HG03469 (cell line): Measurements from ENCODE around the gene WNT16.
"Not testable (repeated sequence)": the region's sequence is repeated elsewhere in the genome, so short reads cannot be mapped to it uniquely, and the experiment has no call there.

Source experiments
- ATAC-seq: cut with Tn5 transposase; IDR thresholded peaks from one replicate; pipeline ENCODE4 v1.9.1; 2021; ENCODE audit warnings: mild to moderate bottlenecking, moderate library complexity, moderate number of reproducible peaks; ENCODE audit not compliant: unreplicated experiment

Gene WNT16, protein sequence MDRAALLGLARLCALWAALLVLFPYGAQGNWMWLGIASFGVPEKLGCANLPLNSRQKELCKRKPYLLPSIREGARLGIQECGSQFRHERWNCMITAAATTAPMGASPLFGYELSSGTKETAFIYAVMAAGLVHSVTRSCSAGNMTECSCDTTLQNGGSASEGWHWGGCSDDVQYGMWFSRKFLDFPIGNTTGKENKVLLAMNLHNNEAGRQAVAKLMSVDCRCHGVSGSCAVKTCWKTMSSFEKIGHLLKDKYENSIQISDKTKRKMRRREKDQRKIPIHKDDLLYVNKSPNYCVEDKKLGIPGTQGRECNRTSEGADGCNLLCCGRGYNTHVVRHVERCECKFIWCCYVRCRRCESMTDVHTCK

DNA sequence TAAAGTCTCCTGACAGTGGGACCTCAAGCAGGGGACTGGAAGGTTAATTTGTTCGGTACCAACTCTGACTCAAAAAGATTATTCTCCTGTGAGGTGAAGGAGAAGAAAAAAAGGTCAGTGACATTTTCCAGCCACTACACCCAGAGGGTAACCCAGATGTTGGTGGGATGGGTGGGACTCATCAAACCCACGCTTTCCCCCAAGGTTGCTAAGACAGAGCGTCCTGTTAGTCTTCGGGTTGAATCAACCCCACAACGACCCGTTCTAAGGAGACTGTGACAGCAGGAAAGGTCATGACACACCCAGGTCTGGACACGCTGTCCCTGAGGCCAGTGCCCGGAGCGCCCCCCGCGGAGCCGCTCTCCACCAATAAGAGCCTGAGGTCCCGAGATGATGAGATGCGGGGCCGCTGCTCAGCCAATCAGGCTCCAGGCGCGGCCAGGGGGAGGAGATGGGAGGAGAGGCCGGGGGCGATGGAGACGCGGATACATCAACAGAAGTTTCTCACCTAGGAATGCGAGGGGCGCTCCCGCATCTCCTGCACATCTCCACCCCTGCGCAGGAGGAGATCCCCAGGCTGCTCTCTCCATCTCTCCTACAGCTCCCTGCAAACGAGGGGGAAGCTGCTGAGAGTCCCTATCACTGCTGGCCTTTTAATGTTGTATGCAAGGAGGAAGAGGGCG, at the start of gene WNT16:
Gene WNT16 (plus strand): TSS at position 493 of the 683 bp plus-strand sequence. CDS start 293 bp downstream, outside the sequence.
- no peak for ATAC-seq

DNA sequence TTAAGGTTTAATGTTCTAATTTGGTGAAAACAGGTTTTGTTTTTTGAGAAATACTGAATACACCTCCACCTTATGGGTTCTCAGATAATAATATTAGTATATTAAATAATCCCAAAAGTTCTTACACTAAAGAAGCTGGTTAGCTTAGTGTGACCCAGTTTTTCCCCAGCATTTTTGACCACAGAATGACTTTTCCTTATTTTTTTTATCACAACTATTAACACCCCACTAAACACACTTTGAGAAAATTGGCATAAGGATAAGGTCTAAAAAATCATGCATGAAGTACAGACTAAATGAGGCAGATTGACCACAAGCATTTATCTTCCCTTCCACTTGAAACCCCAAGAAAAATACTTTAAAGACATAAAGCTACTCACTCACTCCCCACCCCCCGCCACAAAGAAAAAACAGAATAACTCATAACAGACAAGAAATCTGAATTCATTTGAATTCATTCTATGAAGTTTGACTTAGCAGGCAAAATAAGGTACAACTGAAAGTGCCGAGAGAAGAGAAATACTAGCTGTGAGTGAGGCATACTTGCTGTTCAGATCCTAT, 49.7 kb upstream of the WNT16 start:
- no peak for ATAC-seq

DNA sequence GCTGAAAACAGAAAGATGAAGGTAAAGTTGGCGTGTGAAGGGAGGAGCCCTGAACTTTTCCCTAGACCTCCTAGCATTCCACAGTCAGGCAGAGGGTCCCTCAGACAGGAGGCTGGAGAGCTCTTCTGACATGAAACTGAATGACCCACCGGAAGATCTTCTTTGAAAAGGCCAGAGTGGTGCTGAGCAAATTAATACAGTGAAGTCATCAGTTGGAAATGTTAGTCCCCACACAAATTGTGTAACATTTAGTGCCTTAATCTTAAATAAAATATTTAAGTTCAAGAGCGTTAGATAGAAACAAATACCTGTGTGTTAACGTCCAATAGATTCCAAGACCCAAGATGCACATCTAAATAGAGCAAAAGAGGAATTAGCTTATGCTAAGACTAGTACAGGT, 49.0 kb upstream of the WNT16 start:
- no peak for ATAC-seq

DNA sequence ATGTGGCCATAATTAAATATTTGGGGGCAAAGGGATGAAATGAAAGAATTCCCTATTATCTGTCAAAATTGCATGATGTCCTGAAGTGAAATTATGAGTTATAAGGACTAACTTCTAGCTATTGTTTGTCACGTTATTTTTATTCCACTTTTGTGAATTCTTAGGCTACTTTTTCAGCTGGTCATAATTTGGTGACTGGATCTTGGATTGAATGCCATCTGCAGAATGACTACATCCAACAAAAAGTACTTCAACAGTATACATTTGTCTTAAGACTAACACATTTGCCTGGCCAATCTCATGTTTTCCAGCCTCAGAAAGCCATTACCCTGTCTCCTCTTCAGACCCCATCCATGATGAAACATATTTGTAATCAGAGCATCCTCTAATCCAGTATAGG, 48.1 kb upstream of the WNT16 start:
- ATAC-seq: no peak

DNA sequence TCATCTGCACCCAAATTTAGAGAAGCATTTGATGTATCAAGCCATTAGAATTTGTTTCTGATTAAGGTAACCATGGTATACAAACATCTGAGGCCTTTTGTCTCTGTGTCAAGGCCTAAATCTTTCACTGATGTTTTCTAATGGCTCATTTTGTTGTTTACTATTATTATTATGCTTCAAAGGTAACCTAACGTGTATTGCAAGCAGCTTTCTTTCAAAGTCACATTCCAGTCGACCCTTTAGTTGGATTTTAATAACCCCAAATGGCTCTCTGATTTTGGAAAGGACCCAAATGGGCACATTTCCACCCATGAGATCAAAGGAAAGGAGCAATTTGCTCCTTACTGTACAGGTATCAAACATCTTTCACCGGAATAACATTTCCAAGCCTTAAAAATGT, 46.7 kb upstream of the WNT16 start:
- no peak for ATAC-seq

DNA sequence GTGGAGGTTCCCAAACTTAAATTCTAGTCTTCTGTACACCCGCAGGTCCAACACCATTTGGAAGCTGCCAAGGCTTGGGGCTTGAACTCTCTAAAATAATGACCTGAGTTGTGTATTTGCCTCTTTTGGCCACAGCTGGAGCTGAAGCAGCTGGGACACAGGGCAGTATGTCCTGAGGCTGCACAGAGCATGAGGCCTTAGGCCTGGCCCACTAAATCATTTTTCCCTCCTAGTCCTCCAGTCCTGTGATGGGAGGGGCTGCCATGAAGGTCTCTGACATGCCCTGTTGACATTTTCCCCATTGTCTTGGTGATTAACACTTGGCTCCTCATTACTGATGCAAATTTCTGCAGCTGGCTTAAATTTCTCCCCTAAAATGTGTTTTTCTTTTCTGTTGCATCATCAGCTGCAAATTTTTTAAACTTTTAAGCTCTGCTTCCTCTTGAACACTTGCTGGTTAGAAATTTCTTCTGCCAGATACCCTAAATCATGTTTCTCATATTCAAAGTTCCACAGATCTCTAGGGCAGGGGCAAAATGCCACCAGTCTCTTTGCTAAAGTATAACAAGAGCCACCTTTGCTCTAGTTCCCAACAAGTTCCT, 43.6 kb upstream of the WNT16 start:
- ATAC-seq: no peak

DNA sequence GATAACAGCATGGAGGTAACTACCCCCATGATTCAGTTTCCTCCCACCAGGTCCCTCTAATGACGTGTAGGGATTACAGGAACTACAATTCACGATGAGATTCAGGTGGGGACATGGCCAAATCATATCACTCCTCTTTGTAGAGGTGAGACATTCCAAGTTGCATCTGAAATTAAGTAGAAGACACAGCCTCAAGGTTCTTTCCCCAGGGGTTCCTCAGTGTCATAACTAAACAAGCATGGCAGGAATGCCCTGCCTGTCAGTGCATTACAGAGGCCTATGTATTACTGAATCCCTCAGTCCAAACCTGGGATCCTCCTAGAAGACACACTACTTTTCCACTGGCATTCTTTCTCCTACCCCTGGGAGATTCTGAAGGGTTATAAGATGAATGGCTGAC, 42.6 kb upstream of the WNT16 start:
- no peak for ATAC-seq

DNA sequence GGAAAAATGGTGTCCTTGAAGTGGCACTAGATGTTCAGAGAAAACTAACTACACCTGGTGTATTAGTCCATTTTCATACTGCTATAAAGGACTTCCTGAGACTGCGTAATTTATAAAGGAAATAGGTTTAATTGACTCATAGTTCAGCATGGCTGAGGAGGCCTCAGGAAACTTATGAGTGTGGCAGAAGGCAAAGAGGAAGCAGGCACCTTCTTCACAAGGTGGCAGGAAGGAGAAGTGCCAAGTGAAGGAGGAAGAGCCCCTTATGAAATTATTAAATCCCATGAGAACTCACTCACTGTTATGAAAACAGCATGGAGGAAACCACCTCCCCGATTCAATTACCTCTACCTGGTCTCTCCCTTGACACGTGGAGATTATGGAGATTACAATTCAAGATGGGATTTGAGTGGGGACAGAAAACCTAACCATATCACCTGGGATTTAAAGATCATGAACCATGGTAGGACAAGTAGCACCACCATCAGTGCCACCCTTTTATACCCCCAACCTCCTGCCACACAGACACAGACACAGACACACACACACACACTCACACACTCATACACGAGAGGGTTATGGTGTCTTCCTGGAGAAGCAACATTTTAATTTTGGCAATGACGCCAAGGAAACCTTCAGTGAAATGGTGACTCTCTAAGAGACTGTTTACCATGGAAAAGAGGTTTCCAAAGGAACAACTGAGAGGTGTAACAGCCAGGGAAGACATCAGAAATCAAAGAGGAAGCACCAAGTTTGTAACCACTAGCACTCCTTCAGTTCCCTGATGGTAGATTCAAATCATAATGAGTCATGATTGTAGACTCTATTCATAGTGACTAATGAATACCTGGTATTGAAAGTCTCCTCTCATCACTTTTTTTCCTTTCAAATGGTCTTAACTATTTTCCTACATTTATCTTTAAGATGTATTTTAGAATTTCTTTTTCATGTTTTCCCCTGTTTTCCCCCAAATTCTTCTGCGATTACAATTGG, 41.8 kb upstream of the WNT16 start:
- ATAC-seq: no peak

DNA sequence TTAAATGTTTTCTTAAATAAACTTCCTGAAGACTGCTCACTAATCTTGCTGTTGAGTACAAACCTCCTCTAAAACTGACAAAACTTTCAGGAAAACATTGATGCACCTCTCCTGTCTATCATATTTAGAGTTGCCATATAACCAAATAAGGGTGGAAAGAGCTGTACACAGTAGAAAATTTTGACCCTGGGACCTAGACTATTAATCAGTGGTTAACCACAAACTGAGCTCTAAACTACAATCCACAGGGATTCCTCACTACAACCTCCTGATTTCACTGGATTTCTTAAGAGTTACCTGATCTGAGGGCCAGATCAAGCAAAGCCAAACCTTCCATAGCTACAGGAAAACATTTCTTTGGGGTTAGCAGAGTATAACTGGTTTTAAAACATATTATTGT, 39.9 kb upstream of the WNT16 start:
- ATAC-seq: no peak

DNA sequence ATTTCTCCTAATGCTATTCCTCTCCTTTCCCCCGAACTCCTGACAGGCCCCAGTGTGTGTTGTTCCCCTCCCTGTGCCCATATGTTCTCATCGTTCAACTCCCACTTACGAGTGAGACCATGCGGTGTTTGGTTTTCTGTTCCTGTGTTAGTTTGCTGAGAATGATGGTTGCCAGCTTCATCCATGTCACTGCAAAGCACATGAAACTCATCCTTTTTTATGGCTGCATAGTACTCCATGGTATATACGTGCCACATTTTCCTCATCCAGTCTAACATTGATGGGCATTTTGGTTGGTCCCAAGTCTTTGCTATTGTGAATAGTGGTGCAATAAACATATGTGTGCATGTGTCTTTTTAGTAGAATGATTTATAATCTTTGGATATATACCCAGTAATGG, 38.9 kb upstream of the WNT16 start:
- ATAC-seq: not testable (repeated sequence)

DNA sequence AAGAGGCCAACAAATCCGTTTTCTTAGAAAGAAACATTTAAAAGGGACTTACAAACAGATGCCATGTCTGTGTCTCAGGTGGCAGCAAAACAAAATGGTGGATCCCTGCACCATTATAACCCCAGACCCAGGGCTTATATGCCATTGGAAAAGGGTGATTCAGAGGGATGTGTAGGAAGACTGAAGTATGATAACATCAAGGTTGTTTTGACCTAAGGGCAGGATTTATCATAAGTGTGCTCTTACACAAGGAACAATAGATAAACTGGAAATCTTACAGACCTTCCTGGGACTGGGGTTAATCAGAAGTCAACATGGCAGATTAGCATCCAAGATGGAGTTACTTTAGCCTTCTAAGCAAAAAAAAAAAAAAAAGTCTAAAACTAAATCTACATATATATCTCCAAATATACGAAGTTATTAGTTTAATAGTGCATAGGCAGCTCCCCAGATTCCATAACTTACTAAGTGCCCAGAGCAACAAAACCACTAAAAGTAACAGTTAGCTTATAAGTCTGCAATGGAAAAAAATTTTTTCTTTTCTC, 34.3 kb upstream of the WNT16 start:
- no peak for ATAC-seq

DNA sequence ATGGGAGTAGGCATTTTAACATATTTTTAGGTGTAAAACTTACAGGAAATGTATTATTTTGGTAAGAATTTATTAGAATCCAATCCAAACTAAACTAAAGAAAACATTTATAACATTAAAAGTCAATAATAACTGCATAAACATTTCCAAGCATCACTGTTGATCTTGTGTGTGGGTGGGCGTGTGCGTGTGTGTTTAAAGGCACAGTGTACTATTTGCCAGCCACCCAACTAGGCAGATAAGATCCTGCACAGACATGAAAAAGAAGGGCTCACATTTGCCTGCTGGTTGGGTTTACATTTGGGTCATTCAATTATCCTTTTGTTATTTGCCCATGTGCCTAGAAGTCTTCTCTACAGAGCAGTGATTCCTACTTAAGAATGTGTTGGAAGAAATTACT, 31.0 kb upstream of the WNT16 start:
- no peak for ATAC-seq

DNA sequence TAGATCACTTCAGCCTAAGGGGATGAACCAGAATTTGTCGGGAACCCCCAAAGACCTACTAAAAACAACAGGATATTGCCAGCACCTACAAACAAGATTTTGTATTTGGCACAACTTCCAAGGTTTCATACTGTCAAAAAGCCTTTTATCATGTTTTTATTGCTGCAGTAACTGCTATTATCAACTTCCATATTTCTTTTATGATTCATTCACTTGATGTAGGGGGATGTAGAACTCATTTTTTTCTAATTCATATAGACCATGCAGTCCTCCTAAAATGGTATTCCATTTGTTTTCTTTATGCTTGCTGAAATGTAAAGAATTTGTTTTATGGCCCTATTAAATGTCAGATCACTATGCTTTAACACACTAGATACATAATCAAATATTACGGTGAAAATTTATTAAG, 30.0 kb upstream of the WNT16 start:
- ATAC-seq: no peak

DNA sequence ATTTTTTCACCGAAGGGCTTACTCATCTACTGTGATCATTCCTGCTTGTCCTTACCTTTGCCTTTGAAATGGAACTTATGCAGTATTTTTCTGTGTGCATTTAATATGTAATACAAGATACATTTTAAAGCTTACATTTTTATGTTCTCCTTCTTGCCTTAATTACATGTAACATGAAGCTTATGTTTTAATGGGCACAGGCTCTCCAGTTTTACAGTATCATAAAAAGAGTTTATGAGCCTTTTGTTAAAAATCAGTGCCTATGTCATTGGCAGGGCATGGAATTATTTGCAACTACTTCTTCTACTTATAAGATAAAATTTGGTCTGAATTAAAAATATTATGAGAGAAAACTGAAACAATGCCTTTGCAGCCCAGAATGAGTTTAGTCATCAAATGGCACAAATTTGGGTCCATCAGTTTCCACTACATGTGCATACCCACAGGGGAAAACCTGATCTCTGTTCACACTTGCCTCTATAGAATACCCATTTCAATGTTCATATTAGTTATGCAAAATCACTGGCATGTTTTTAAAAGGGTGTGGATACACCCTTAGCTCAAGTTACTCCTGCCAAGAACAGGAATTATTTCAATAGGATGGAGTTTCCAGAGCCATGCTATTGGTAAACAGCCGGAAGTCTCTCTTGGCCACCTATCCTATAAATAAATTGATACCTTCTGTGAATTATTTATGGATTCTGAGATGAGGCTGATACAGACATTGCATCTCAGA, 27.9 kb upstream of the WNT16 start:
- no peak for ATAC-seq

DNA sequence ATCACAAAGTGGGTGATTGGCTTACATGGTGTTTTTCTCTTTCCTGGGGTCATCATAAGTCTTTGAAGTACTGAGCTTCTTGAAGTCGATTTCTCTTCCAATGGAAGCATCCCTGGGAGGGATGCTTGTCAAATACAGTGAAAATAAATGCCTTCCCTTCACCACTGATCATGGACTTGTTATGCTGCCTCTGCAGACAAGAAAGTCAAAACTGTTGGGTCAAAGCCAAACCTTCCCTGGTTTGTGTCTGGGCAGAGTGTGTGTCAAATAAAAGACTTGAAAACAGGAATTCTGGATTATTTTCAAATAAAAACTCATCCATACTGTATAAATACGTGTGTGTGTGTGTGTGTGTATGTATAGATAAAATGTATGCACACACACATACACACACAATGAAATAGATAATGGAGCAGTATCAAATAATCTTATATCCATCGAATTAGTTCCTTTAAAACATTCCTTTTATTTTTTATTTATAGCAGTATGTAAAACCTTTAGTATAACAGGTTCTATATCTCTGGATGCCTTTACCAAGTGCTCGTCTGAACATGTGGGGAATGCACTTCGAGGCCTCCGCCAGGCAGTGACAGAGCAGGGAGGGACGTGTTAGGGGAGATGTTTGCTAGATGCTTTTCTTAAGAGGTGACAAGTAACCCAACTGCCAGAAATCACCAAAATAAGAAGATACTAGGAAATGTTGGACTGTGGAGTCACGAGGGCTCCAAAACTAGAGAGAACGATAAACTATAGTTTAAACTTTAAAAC, 27.2 kb upstream of the WNT16 start:
- ATAC-seq: no peak

DNA sequence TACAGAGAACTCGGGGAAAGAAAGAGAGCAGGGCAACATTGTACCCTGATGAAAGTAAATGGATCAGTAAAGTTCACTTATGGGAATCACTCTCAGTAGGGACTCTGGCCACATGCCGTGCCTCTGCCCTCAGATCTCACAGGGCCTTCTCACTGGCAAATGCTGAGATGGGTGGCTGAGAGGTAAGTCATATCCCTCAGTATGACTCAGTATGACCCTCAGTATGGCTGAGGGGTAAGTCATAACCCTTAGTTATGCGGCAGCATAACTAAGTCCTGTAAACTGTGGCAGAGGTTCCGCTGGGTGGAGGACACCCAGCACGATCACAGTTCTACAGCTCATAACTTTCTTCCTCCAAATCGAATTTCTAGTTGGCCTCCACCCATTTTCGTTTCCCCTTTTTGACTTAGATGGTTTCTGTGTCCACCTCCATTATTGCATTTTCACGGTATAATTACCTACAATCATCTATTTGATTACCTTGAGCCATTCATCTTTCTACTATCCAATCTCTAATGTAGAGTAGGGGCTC, 26.5 kb upstream of the WNT16 start:
- ATAC-seq: peak; percentile 97

DNA sequence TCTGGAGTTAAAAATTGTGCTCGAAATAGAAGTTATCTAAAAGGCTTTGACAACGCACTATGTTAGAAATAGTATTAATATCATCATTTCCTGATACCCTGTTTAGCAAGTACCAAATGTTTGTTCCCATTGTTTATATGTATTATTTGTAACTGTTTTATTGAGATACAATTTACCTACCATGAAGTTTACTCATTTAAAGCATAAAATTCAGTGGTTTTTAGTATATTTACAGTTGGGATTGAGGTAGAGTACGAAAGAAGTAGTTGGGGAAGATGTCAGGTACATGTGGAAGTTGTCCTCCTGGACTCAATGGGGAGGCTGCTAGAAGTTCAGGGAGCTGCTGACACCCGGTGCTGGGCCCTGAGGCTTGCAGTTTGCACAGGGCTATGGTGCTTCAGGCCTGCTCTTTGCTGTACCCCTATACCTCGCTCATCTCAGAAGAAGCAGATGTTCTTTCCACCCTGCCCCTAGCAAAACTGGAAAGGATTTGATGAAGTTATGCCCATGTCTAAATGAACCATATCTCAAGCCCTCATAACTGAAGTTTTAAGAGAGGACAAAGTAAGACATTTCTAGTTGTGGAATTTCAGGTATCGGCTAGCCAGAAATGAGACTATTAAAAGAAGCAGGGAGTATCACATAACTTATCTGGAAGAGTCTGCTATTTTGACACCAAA, 25.2 kb upstream of the WNT16 start:
- ATAC-seq: no peak

DNA sequence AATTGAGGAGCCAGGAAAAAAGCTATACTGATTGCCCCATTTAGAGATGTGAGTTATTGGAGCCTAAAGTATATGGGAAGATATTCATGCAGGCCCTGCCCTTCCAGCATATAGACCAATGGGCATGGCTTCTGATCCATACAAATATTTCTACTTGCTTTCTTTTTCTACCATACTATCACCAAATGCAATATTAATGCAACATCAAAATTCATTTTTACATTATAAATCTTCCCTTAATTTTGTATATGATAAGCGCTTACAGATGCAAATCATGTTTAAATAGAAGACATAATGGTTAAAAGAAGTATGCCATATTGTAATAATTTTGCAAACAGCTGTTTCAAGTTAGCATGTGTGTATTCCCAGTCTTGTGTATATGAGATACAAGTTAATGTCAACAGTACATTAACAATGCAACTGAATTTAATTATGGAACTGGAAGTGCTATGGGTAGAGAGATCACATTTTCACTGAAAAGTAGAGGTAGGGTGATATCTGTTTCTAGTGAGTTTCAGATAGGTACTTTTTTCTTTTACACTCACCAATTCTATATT, 24.6 kb upstream of the WNT16 start:
- ATAC-seq: no peak
